ENCODE results near the gene EGF. TPM values are rescaled to one million over a fixed set of nuclear protein-coding genes. Genes with fewer than 3 reads are reported as not detected.

Gene EGF
- total and polyA plus RNA-seq, 12 donors = 0.54 to 16.4 (median 11.7) TPM

DNA sequence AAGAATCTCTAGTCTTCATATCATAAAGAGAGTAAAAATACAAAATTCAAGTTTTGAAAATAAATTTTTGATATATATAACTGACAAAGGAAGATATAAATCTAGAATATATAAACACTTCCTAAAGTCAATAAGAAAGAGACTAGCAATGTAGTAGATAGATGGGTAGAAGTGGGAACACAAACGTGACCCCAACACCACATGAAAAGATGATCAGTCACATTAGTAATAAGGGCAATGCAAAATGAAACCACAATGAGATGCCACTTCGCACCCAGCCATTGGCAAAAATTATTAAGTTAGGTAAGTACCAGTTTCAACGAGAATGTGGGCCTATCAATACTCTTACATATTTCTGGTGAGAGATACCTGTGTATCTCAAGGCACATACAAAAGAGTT, 106.5 kb downstream of the EGF start:
- peaks cover 0 to 16% (median 0%) of the 10 kb centered on the region in 7 donors for H3K27me3 ChIP-seq
- TF ChIP-seq, protein P1, sequence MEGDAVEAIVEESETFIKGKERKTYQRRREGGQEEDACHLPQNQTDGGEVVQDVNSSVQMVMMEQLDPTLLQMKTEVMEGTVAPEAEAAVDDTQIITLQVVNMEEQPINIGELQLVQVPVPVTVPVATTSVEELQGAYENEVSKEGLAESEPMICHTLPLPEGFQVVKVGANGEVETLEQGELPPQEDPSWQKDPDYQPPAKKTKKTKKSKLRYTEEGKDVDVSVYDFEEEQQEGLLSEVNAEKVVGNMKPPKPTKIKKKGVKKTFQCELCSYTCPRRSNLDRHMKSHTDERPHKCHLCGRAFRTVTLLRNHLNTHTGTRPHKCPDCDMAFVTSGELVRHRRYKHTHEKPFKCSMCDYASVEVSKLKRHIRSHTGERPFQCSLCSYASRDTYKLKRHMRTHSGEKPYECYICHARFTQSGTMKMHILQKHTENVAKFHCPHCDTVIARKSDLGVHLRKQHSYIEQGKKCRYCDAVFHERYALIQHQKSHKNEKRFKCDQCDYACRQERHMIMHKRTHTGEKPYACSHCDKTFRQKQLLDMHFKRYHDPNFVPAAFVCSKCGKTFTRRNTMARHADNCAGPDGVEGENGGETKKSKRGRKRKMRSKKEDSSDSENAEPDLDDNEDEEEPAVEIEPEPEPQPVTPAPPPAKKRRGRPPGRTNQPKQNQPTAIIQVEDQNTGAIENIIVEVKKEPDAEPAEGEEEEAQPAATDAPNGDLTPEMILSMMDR (IDR thresholded peaks at IDR 0.05) = no peak
- ATAC-seq (no peak), DNase-seq (no peak)
- no peak overlapping the region for H3K4me3 ChIP-seq
- WGBS, 2 donors = 91 to 94% methylated on average over 3 of the region's 3 CpGs
- H3K36me3 ChIP-seq = no peaks in the 10 kb centered on the region
- H3K9me3 ChIP-seq = peaks cover 0 to 13% (median 0%) of the 10 kb centered on the region in 11 donors
- intact Hi-C loops (cut with DNase I) = loop anchor here in 1 of 10 donors (10.0 kb wide), 1 partner anchor 296 kb away; no protein-coding TSS in a partner anchor
- H3K4me1 ChIP-seq = no peaks in the 10 kb centered on the region
- H3K27ac ChIP-seq = no peak overlapping the region

DNA sequence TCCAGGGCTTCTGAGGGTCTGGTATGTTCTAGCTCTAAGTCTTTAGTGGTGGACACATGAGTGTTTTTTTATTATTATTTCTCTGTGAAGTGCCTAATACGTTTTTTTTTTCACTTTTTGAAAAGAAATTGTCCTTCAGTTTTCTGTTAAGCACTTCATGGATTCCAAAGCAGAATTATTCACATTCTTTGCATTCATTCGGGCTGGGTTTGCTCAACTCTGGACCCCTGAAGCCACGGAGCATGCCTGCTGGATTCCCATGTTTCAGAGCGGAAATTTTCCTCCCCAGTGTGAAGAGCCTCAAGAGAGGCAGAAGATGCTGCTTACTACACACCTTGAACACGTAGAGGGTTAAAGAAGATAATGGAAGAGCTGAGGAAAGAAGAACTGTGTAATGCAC, 107.5 kb downstream of the EGF start:
- TF ChIP-seq, protein P1 (IDR thresholded peaks at IDR 0.05) = no peak
- ATAC-seq = no peak
- no peaks in the 10 kb centered on the region for H3K36me3 ChIP-seq
- 32 to 41% methylated on average over 5 of the region's 5 CpGs for WGBS, 2 donors
- intact Hi-C loops (cut with DNase I) = no loop called here
- peaks cover 0 to 17% (median 0%) of the 10 kb centered on the region in 7 donors for H3K27me3 ChIP-seq
- peaks cover 0 to 13% (median 0%) of the 10 kb centered on the region in 11 donors for H3K9me3 ChIP-seq
- H3K4me3 ChIP-seq = no peak overlapping the region
- H3K27ac ChIP-seq = no peak overlapping the region
- no peak for DNase-seq
- no peaks in the 10 kb centered on the region for H3K4me1 ChIP-seq

- Histone ChIP-seq H3K4me1 (no peaks in the 10 kb centered on the region), H3K27ac (no peak overlapping the region), H3K9me3 (peaks cover 0 to 13% (median 0%) of the 10 kb centered on the region in 11 donors), H3K27me3 (peaks cover 0 to 24% (median 0%) of the 10 kb centered on the region in 7 donors), H3K36me3 (no peaks in the 10 kb centered on the region), H3K4me3 (no peak overlapping the region)
- DNase-seq = no peak
- no peak for ATAC-seq
- 74 to 79% methylated on average over 4 of the region's 4 CpGs for WGBS, 2 donors
- intact Hi-C loops (cut with DNase I) = no loop called here
- TF ChIP-seq, protein P1 (IDR thresholded peaks at IDR 0.05) = no peak
Observed at GRCh38 chr4:110020646-110021443, 108.2 kb downstream of the EGF start.

DNA sequence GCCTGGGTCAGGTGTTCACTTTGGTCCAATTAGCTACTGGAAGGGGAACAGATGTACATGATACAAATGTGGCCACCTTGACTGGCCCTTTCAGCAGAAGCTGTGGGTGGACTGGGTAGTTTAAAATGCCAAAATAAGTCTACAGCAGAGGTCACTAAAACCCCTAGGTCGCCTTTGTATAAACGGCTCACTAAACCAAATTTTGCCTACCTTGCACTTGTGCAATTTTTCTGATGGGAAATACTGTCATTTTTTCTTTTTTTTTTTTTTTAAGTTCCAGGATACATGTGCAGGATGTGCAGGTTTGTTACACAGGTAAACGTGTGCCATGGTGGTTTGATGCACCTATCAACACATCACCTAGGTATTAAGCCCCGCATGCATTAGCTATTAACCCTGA, 109.8 kb downstream of the EGF start:
- TF ChIP-seq, protein P1 (IDR thresholded peaks at IDR 0.05) = no peak
- intact Hi-C loops (cut with DNase I) = no loop called here
- DNase-seq (no peak), ATAC-seq (no peak)
- no peaks in the 10 kb centered on the region for H3K9me3 ChIP-seq
- no peaks in the 10 kb centered on the region for H3K36me3 ChIP-seq
- no peak overlapping the region for H3K4me3 ChIP-seq
- H3K27me3 ChIP-seq = peaks cover 0 to 40% (median 0%) of the 10 kb centered on the region in 7 donors
- no peak overlapping the region for H3K27ac ChIP-seq
- no peaks in the 10 kb centered on the region for H3K4me1 ChIP-seq
- WGBS, 2 donors = 91 to 92% methylated on average over 4 of the region's 4 CpGs
